HG03575 (cell line): Measurements from ENCODE around the gene TFAP2A.
A peak's percentile ranks its signal among the peaks of the same experiment; 100 is the strongest.

Experiments
- ATAC-seq: cut with Tn5 transposase; IDR thresholded peaks from one replicate; pipeline ENCODE4 v1.9.1; 2021; ENCODE audit not compliant: unreplicated experiment, insufficient number of reproducible peaks, low FRiP score; ENCODE audit errors: extremely low read depth

The TFAP2A gene

DNA sequence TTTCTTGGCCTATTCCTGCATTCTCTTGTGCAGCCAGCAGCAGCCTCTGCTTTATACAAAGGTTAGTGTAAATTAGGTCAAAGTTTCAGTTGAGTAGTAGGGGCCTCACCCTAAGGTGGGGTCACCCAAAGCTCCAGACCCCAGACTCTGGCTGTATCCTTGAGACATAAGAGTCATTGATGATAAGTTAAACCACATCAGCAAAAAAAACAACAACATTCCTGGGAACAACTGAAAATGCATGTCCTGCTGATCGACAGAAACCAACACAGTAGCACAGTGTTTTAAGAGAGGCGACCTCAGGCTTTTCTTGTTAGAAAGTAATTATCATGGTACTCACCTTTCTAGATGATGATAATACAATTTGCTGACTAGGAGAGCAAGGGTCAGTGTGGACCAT, 52.6 kb downstream of the TFAP2A start:
- ATAC-seq, result no peak

DNA sequence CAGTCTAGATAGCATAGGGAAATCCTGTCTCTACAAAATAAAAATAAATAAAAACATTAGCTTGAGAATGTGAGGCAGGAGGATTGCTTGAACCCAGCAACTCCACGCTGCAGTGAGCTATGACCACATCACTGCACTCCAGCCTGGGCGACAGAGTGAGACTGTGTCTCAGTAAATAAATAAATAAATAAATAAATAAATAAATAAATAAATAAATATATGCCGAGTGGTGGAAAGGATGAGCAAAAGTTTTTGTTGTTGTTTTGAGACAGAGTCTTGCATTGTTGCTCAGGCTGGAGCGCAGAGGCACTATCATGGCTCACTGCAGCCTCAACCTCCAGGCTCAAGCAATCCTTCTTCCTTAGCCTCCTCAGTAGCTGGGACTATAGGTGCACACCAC, 53.4 kb downstream of the TFAP2A start:
- no peak for ATAC-seq

DNA sequence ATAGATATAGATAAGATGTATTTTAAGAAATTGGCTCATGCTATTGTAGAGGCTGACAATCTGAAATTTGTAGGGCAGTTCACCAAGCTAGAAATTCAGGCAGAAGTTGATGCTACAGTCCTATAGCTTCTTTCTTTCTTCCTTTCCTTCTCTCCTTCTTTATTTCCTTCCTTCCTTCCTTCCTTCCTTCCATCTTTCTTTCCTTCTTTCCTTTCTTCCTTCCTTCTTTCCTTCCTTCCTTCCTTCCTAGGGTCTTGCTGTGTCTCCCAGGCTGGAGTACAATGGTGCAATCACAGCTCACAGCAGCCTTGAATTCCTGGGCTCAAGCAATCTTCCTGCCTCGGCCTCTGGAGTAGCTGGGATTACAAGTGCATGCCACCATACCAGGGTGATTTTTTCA, 55.3 kb downstream of the TFAP2A start:
- no peak for ATAC-seq

DNA sequence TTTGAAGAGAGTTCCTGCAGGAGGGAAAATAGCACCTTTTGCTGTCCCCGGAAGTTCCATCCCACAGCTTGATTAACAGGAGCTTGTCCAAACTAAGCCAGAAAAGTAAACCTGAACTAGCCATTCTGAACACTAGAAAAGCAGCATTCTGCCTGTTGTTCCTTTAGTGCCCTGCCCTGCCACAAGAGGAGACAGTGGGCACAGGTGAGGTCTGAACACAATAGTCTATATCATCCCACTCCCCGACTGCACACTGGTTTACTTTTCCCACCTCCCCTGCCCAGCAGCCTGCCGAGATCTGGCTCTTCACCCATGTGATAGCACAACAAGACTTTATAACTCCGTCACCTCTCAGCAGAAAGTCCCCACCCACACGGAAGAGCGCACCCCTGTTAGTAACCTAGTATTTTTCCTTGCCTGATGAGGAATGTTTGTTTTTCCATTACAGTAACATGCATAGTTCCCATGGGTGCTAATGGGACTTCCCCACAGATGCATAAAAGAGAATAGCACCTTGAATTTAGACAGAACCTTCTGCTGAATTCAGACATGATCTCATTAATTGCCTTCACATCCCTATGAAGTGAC, 59.7 kb downstream of the TFAP2A start:
- peak; percentile 51 for ATAC-seq

DNA sequence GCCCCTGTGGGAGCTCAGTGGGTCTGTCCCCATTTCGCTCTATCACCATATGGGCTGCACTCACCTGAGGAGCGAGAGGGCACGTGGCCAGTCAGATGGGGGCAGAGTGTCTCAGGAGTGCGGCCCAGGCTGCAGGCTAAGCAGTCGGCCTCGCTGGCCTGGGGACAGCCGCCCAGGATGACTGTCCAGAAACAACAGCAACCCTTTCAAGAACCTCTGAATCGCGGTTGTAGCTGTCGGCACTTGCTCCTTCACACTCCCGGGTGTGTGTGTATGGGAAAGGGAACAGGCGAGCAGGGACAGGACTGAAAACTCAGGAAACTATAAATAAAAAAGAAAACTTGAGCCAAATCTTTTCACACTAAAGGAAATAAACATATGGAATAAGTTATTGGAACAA, 63.1 kb downstream of the TFAP2A start:
- ATAC-seq, result no peak

DNA sequence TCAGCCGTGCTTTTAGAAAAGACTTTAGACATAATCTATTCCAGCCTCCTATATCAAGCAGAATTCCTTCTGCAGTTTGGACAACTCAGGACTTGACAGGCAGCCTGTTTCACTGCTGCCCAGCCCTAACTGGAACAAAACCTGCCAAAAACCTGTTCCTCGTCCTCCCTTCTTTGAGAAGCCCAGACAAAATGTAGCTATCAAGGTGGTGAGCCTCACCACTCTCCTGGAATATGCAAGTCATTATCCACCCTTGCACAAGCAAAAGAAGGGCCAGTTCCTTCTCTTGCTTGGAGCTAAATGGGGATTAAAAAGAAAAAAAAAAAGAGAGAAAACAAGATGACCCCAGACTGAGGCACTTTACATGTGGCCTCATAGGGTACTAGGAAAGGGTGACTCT, 64.2 kb downstream of the TFAP2A start:
- ATAC-seq, result no peak

DNA sequence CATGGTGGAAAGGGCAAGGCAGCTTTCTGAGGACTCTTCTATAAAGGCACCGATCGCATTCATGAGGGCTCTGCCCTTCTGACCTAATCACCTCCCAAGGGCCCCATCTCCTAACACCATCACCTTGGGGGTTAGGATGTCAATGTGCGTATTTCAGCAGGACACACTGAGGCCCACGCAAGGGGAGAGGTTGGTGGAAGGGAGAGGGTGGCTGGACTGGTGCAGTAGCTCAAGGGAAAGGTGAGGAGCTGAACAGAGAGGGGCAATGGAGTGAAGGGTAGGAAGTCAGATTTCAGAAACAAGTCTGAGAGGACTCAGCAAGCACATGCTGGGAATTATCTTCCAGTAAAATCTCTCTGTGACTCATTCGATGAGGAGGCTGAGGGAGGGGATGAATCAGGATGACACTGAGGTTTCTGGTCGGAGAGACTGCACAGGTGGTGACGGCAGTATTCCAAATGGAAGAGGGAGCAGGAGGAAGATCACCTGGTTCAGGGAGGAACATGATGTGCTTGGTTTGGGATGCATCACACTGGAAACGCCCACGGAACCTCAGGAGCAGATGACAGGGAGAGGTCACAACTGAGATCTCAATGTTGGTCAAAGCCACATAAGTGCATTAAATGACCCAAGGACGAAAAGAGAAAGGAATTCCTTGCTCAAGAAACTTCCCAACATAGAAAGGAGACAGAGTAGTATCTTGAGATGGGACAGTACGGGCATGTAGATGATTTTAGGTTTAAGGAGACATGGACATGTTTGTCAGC, 67.1 kb downstream of the TFAP2A start:
- ATAC-seq, result no peak
